HG03457 (cell line): ENCODE measurements around the gene RET.
"Not testable (repeated sequence)": the region's sequence is repeated elsewhere in the genome, so short reads cannot be mapped to it uniquely, and the experiment has no call there.

Experiments
- ATAC-seq: cut with Tn5 transposase; IDR thresholded peaks from one replicate; pipeline ENCODE4 v1.9.1; 2021; ENCODE audit warnings: moderate number of reproducible peaks; ENCODE audit not compliant: unreplicated experiment

The RET gene

GRCh38 chr10:43132867-43133787, 56.3 kb downstream of the RET start:
- no peak for ATAC-seq

GRCh38 chr10:43134126-43134905, 57.4 kb downstream of the RET start:
- no peak for ATAC-seq

GRCh38 chr10:43135064-43135463, 58.2 kb downstream of the RET start:
- no peak for ATAC-seq

- no peak for ATAC-seq
Measured at GRCh38 chr10:43135656-43136055, 58.8 kb downstream of the RET start.

- ATAC-seq: no peak
Measured at GRCh38 chr10:43136432-43136831, 59.6 kb downstream of the RET start.

- ATAC-seq: no peak
Measured at GRCh38 chr10:43136995-43137716, 60.3 kb downstream of the RET start.

GRCh38 chr10:43137717-43138020, 60.8 kb downstream of the RET start:
- no peak for ATAC-seq

- peak; percentile 64 for ATAC-seq
Measured at GRCh38 chr10:43138021-43138756, 61.3 kb downstream of the RET start, which contains the start of gene CSGALNACT2. Gene CSGALNACT2 (plus strand): TSS chr10:43138445. CDS start chr10:43155150, 16,705 bp downstream.

GRCh38 chr10:43138757-43139241, 61.9 kb downstream of the RET start:
- peak; percentile 31 for ATAC-seq

- no peak for ATAC-seq
Measured at GRCh38 chr10:43141421-43141820, 64.6 kb downstream of the RET start.

GRCh38 chr10:43145311-43145710, 68.4 kb downstream of the RET start:
- no peak for ATAC-seq

- ATAC-seq: not testable (repeated sequence)
Measured at GRCh38 chr10:43145936-43146335, 69.1 kb downstream of the RET start.

GRCh38 chr10:43151371-43151770, 74.5 kb downstream of the RET start:
- no peak for ATAC-seq

- ATAC-seq: no peak
Measured at GRCh38 chr10:43153901-43154300, 77.0 kb downstream of the RET start.

GRCh38 chr10:43155221-43155620, 78.4 kb downstream of the RET start:
- no peak for ATAC-seq

GRCh38 chr10:43155741-43156140, 78.9 kb downstream of the RET start:
- ATAC-seq: no peak

GRCh38 chr10:43156590-43157341, 79.9 kb downstream of the RET start:
- ATAC-seq: no peak

GRCh38 chr10:43158636-43159035, 81.8 kb downstream of the RET start:
- no peak for ATAC-seq

- ATAC-seq: peak; percentile 53
Measured at GRCh38 chr10:43160046-43160920, 83.4 kb downstream of the RET start.
